ENCODE results near the gene QPRT. TPM values are rescaled to one million over a fixed set of nuclear protein-coding genes. Genes with fewer than 3 reads are reported as not detected.
"Not testable (repeated sequence)": the region's sequence is repeated elsewhere in the genome, so short reads cannot be mapped to it uniquely, and the experiment has no call there.

Gene QPRT
- total and polyA plus RNA-seq, 2 donors (not counting 1 experiment from before 2014, with no cell fraction given), result 0.06 to 0.22 TPM

DNA sequence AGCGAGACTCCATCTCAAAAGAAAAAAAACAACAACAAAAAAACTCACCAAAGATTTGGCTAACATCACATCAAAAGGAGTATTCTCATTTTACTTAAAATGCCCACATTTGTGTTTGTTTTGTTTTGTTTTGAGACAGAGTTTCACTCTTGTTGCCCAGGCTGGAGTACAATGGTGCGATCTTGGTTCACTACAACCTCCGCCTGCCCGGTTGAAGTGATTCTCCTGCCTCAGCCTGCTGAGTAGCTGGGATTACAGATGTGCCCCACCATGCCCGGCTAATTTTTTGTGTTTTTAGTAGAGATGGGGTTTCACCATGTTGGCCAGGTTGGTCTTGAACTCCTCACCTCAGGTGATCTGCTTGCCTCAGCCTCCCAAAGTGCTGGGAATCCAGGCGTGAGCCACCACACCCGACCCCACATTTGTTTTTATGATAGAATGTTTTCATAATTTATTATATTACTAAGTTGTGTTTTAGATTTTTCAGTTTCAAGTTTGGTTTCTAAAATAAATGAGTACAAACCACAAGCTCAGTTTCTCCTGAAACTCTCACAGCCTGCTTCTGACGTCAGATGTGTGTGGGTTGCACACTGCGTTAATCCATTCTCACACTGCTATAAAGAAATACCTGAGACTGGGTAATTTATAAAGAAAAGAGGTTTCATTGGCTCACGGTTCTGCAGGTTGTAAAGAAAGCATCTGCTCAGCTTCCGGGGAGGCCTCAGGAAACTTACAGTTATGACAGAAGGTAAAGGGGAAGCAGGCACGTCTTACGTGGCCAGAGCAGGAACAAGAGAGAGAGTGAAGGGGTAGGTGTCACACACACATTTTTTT is 53.0 kb downstream of the QPRT start:
- Histone ChIP-seq H3K79me2 (ENCODE audit: control insufficient read depth, insufficient read depth, low read length) (peaks cover 25% of the 10 kb centered on the region), H3K4me1 (ENCODE audit: control insufficient read depth in 2 of 2, insufficient read depth in 2 of 2, low read length in 2 of 2) (peaks cover 8 to 39% of the 10 kb centered on the region in 2 donors)
- peaks cover 39% of the 10 kb centered on the region for H3K4me1 Mint-ChIP-seq
- H3K27me3 ChIP-seq (replicated peaks in 1 of 4; ENCODE audit: control extremely low read depth in 1 of 4, control insufficient read depth in 3 of 4, insufficient read depth in 4 of 4, low read length in 3 of 4); H3K27me3 Mint-ChIP-seq; ATAC-seq (ENCODE audit: low read depth); H3K9ac ChIP-seq (ENCODE audit: low read length); H3K9me3 ChIP-seq (ENCODE audit: control extremely low read depth in 1 of 3, control insufficient read depth in 2 of 3, insufficient read depth in 1 of 3, low read length in 2 of 3); H3K4me3 ChIP-seq (ENCODE audit: control extremely low read depth in 1 of 5, extremely low read depth in 1 of 5, insufficient read depth in 1 of 5, low read depth in 2 of 5, low read length in 4 of 5); H3K27ac ChIP-seq (ENCODE audit: low read length in 2 of 2); H3K36me3 ChIP-seq (replicated peaks in 1 of 2; ENCODE audit: control extremely low read depth in 1 of 2, control insufficient read depth in 1 of 2, extremely low read depth in 1 of 2, insufficient read depth in 2 of 2, low read length in 1 of 2); H3K4me2 ChIP-seq (replicated peaks; ENCODE audit: low read depth, low read length, poor library complexity, severe bottlenecking); H2AFZ ChIP-seq (ENCODE audit: insufficient read depth, low read depth, low read length, poor library complexity, severe bottlenecking); H4K20me1 ChIP-seq (ENCODE audit: control insufficient read depth, insufficient read depth, low read length, poor library complexity, severe bottlenecking); H3K9me3 Mint-ChIP-seq (ENCODE audit: insufficient read depth): not testable (repeated sequence)
- DNase-seq, result peak; percentile 29
- POLR2A ChIA-PET, result interaction anchor here (2.3 kb wide), 1 partner anchor 12 kb away, joined by 10 read pairs; no protein-coding TSS in a partner anchor
- peak overlapping the region; percentile 32 for H3K27ac Mint-ChIP-seq
- intact Hi-C loops (cut with micrococcal nuclease), result loop anchor here (10.0 kb wide), 1 partner anchor 57 kb away; the partner anchor contains the start of gene QPRT
- peak overlapping the region; percentile 54 for H3K4me3 Mint-ChIP-seq
- WGBS (ENCODE audit: insufficient coverage), result 65% methylated on average over 4 of the region's 13 CpGs
- CTCF ChIA-PET, result interaction anchor here (0.7 to 4.4 kb wide), 7 partner anchors 9 to 53 kb away, joined by 3 to 43 read pairs (median 6); partner anchors contain the start of gene C16orf54

DNA sequence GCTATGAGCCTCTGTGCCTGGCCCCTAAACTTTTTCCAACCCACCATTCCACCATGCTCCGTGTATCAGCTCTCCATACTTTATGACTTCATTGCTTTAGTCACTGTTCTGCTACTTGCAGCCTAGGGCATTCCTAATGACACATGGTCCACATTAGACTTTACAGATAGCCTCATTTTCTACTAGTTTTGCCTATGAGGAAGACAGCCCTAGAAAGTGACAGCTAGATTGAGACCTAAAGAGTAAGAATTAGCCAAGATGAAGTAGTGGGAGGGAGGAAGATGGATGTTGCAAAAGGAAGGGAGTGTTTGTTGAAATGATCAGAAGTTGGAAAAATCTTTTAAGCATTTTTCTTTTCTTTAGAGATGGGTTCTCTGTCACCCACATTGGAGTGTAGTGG is 55.8 kb downstream of the QPRT start:
- DNase-seq (no peak), ATAC-seq (ENCODE audit: low read depth) (no peak)
- peaks cover 57% of the 10 kb centered on the region for H3K4me1 Mint-ChIP-seq
- Histone ChIP-seq H3K27ac (ENCODE audit: low read length in 2 of 2) (no peak overlapping the region), H2AFZ (ENCODE audit: insufficient read depth, low read depth, low read length, poor library complexity, severe bottlenecking) (no peak overlapping the region), H3K27me3 (replicated peaks in 1 of 4; ENCODE audit: control extremely low read depth in 1 of 4, control insufficient read depth in 3 of 4, insufficient read depth in 4 of 4, low read length in 3 of 4) (no peaks in the 10 kb centered on the region), H3K79me2 (ENCODE audit: control insufficient read depth, insufficient read depth, low read length) (peaks cover 31% of the 10 kb centered on the region), H3K4me1 (ENCODE audit: control insufficient read depth in 2 of 2, insufficient read depth in 2 of 2, low read length in 2 of 2) (peaks cover 30 to 55% of the 10 kb centered on the region in 2 donors), H4K20me1 (ENCODE audit: control insufficient read depth, insufficient read depth, low read length, poor library complexity, severe bottlenecking) (no peaks in the 10 kb centered on the region), H3K36me3 (replicated peaks in 1 of 2; ENCODE audit: control extremely low read depth in 1 of 2, control insufficient read depth in 1 of 2, extremely low read depth in 1 of 2, insufficient read depth in 2 of 2, low read length in 1 of 2) (no peaks in the 10 kb centered on the region), H3K4me2 (replicated peaks; ENCODE audit: low read depth, low read length, poor library complexity, severe bottlenecking) (no peak overlapping the region), H3K9me3 (ENCODE audit: control extremely low read depth in 1 of 3, control insufficient read depth in 2 of 3, insufficient read depth in 1 of 3, low read length in 2 of 3) (peaks cover 0 to 10% (median 0%) of the 10 kb centered on the region in 3 donors), H3K4me3 (ENCODE audit: control extremely low read depth in 1 of 5, extremely low read depth in 1 of 5, insufficient read depth in 1 of 5, low read depth in 2 of 5, low read length in 4 of 5) (no peak overlapping the region), H3K9ac (ENCODE audit: low read length) (no peak overlapping the region)
- ChIA-PET CTCF (interaction anchor here (1.1 kb wide), 2 partner anchors 11 to 34 kb away, joined by 3 read pairs; no protein-coding TSS in a partner anchor), POLR2A (no interaction called here)
- peak overlapping the region; percentile 0 for H3K27ac Mint-ChIP-seq
- intact Hi-C loops (cut with micrococcal nuclease), result loop anchor here (10.0 kb wide), 1 partner anchor 60 kb away; the partner anchor contains the start of gene QPRT
- 100% methylated on average over 1 of the region's 1 CpG for WGBS (ENCODE audit: insufficient coverage)
- H3K27me3 Mint-ChIP-seq, result no peaks in the 10 kb centered on the region
- peaks cover 2% of the 10 kb centered on the region for H3K9me3 Mint-ChIP-seq (ENCODE audit: insufficient read depth)
- no peak overlapping the region for H3K4me3 Mint-ChIP-seq
- TF ChIP-seq, protein P1, sequence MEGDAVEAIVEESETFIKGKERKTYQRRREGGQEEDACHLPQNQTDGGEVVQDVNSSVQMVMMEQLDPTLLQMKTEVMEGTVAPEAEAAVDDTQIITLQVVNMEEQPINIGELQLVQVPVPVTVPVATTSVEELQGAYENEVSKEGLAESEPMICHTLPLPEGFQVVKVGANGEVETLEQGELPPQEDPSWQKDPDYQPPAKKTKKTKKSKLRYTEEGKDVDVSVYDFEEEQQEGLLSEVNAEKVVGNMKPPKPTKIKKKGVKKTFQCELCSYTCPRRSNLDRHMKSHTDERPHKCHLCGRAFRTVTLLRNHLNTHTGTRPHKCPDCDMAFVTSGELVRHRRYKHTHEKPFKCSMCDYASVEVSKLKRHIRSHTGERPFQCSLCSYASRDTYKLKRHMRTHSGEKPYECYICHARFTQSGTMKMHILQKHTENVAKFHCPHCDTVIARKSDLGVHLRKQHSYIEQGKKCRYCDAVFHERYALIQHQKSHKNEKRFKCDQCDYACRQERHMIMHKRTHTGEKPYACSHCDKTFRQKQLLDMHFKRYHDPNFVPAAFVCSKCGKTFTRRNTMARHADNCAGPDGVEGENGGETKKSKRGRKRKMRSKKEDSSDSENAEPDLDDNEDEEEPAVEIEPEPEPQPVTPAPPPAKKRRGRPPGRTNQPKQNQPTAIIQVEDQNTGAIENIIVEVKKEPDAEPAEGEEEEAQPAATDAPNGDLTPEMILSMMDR (IDR thresholded peaks at IDR 0.05), result no peak
- TF ChIP-seq EZH2 (IDR thresholded peaks at IDR 0.05; ENCODE audit: borderline replicate concordance, insufficient read depth, low read depth, low read length, poor library complexity, severe bottlenecking), result no peak

Measured in B cell (primary cell).